HG02798 (cell line): ENCODE results near the gene SYNE1.
A peak's percentile ranks its signal among the peaks of the same experiment; 100 is the strongest.
"Not testable (repeated sequence)": the region's sequence is repeated elsewhere in the genome, so short reads cannot be mapped to it uniquely, and the experiment has no call there.

Experiments
- ATAC-seq: cut with Tn5 transposase; IDR thresholded peaks from one replicate; pipeline ENCODE4 v1.9.1; 2021; ENCODE audit warnings: mild to moderate bottlenecking; ENCODE audit not compliant: unreplicated experiment, poor library complexity

Gene SYNE1

DNA sequence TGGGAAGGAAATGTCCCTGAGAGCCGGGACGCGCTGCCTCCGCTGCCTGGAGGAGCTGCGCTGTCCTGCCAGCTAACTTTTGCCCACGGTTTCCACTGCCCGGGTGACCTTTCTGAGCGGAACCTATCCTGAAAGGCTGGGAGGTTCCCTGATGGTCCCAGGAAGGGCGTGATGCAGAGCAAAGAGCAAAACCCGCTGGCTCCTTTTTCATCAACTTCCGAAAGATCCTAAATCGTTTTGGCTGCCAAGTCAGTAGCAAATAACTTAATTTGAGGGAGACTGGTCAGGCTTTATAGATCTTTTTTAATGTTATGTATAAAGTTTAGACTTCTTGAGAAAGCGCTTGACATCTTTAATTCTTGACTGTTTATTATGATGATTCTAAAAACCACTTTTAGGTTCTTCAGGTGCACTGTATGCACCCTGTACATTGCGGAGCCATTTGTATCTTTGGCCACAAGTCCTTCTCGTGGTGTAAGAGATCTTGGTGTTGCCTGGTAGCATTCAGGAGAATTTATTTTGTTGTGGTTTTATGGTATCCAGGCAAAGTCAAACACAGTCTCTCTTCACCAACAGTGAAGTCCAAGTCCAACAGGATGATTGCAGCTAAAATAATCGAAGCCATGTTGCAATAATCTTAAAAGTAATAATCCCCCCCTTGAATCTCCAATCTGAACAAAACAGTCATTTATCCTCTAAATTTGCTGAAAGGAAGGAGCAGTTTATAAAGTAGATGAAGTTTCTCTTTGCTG lies at the start of gene SYNE1:
SYNE1 (minus strand) TSS at position 67 of the 752 bp plus-strand sequence. CDS start 9,031 bp downstream, outside the sequence.
- no peak for ATAC-seq

DNA sequence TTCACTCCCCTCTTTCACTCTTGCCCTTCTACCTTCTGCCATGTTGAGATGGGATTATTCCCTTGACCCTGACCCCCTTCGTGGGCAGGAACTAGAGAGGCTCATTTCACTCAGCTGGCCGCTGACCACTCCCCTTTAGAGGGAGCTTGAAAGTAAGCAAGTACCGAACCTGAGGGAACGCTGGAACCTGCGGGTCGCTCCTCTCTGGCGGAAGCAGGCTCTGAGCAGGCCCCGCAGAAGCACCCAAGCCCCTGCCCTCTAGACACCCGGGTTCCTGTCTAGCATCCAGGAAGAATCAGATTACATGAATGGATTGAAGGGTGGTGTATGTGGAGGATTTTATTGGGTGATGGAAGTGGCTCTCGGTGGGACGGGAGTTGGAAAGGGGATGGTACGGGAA lies 48.7 kb upstream of the SYNE1 start:
- no peak for ATAC-seq

DNA sequence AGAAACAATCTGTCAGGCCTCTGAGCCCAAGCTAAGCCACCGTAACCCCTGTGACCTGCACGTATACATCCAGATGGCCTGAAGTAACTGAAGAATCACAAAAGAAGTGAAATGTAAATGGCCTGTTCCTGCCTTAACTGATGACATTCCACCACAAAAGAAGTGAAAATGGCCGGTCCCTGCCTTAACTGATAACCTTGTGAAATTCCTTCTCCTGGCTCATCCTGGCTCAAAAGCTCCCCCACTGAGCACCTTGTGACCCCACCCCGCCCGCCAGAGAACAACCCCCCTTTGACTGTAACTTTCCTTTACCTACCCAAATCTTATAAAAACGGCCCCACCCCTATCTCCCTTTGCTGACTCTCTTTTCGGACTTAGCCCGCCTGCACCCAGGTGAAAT lies 45.8 kb upstream of the SYNE1 start:
- ATAC-seq: not testable (repeated sequence)

GRCh38 chr6:152682141-152682540 lies 45.0 kb upstream of the SYNE1 start:
- ATAC-seq: no peak

DNA sequence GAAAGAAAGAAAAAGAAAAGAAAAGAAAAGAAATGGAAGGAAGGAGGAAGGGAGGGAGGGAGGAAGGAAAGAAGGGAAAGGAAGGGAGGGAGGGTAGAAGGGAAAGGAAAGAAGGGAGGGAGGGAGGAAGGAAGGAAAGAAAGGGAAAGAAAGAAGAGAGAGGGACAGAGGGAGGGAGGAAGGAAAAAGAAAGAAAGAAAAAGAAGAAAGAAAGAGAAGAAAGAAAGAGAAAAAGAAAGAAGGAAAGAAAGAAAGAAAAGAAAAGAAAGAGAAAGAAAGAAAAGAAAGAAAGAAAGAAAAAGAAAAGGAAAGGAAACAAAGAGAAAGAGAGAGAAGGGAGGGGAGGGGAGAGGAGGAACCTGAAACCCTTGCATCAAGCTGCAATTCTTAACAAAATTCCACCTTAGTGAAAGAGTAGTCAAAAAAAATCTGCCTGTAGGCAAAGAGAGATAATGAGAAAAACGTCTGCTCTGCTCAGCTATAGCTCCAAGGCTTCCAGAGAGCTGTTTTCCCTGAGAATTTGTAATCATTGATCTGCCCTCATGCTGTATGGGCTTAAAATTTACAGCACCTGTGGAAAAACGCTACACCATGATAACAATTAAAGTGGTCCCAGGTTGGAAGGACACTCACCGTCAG lies 43.8 kb upstream of the SYNE1 start:
- no peak for ATAC-seq

GRCh38 chr6:152680151-152680550 lies 43.0 kb upstream of the SYNE1 start:
- no peak for ATAC-seq

- ATAC-seq: no peak
These were observed 36.1 kb upstream of the SYNE1 start for GRCh38 chr6:152673236-152673635.

GRCh38 chr6:152671171-152671570 lies 34.0 kb upstream of the SYNE1 start:
- ATAC-seq: no peak

DNA sequence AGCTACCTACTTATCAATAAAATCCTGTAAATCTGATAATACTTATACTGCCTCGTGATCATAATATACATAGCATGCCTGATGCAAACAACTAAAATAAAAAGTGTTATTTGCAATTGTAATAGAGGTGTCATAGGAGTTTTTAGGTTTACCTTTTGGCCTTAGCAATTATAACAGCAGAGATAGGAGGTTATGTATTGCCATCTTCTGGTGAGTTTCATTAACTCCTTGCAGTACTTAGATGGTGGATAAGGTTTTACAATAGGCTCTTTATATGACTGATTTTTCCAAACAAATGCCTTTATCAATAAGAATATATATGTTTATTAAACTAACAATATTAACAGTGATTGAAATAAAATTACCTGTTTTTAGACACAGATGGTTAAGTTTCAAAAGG lies 32.7 kb upstream of the SYNE1 start:
- no peak for ATAC-seq

- no peak for ATAC-seq
These were observed 24.6 kb upstream of the SYNE1 start for GRCh38 chr6:152661776-152662175.

GRCh38 chr6:152651986-152652385 lies 14.8 kb upstream of the SYNE1 start:
- ATAC-seq: no peak

- no peak for ATAC-seq
These were observed 10.9 kb upstream of the SYNE1 start for GRCh38 chr6:152648105-152648504.

DNA sequence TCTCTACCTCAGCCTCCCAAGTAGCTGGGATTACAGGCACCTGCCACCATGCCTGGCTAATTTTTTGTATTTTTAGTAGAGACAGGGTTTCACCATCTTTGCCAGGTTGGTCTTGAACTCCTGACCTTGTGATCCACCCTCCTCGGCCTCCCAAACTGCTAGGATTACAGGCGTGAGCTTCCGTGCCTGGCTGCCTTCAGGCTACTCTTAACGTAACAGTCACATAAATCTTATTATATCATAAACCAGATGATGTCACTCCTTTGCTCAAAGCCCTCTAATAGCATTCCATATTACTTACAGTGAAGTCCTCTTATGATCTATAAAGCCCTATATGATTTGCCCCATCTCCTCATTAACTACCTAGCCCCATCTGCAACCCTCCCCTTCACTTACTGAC lies 9.6 kb upstream of the SYNE1 start:
- ATAC-seq: not testable (repeated sequence)

GRCh38 chr6:152642578-152643375 lies 5.6 kb upstream of the SYNE1 start:
- peak; percentile 93 for ATAC-seq

GRCh38 chr6:152636609-152637295 lies 410 bp downstream of the SYNE1 start:
- peak; percentile 47 for ATAC-seq

- peak; percentile 18 for ATAC-seq
These were observed 1.0 kb downstream of the SYNE1 start for GRCh38 chr6:152636021-152636608.

DNA sequence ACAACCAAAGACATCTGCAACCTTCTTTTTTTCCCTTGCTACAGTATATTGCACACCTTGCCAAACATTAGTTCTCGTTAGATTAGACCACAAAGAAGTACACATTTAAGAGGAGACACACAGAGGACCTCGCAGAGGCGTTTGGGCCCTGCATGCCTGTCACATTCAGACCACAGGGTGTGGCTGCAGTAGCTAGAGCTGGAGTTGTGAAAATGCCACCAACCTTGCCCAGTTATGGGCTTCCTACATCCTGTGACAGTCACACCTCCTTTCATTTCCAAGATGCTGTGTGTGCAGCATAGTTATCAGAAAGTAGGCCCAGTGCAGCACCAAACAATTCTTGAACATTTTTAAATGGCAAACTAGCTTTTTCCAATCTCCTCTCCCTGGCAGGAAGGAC lies 2.4 kb downstream of the SYNE1 start:
- ATAC-seq: peak; percentile 66

DNA sequence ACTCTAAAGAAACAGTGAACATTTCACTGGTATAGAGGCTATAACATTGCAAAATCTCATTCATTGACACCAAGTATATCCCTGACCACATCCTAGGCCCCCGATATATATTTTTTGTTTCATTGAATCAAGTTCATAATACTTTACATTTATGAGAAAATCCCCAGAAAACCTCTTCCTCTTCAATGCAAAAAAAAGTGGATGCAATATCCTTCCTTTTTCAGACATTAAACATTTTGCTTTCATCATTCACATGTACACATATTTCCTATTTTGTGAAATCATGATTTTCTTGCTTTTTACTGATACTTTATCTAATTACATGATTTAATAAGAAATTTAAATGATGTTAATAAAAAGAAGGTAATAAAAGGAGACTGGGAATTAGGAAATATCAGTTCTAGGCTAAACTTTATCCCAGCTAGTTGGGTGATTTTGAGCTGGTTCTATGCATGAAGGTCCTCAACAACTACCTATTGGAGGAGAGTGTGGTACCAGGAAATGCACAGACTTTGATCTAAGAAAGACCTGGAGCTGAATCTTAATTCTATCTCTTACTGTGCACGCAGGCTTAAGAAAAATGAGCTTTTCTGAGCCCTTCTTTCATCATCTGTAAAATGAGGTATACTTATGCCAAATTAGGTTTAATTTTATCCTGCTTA lies 4.9 kb downstream of the SYNE1 start:
- ATAC-seq: no peak

- no peak for ATAC-seq
These were observed 5.8 kb downstream of the SYNE1 start for GRCh38 chr6:152631376-152631775.

GRCh38 chr6:152630832-152631231 lies 6.3 kb downstream of the SYNE1 start:
- ATAC-seq: no peak
